ENCODE measurements around the gene GPR55. TPM values are rescaled to one million over a fixed set of nuclear protein-coding genes. Genes with fewer than 3 reads are reported as not detected.

Gene GPR55
- total RNA-seq, 1 donor from 2014 or later: 0.96 TPM

DNA sequence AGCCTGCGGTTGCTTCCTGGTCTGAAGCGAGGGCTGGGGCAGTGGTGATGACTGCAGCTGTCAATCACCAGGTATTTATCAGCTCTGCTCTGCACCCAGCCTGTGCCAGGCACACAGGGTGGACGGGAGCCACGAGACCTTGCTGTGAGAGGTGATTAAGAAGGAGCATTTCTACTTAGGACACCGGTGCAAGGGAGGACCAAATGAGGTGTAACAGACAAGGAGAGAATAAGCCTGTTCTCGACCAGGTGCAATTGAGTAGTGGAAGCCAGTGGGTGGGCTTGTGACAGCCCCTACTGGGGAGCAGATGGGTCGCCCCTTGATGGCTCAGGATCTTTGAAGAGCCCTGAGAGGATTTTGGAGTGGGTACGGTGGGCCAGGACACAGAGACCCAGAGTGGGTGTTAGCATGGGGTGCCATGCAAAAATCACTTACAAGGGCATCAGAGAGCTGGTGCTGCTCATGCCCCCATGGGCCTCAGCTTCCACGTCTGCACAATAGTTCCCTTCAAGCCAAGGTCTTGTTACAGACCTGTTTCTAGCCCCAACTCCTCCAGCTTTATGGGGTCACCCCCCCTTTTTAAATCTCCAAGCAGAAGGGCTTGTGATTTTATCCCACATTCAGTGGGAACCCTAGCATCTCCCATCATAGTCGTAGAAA lies 24.6 kb downstream of the GPR55 start:
- DNase-seq (ENCODE audit: low spot score): no peak

- no peak for DNase-seq (ENCODE audit: low spot score)
These were observed 25.3 kb downstream of the GPR55 start for GRCh38 chr2:230899786-230900185.

DNA sequence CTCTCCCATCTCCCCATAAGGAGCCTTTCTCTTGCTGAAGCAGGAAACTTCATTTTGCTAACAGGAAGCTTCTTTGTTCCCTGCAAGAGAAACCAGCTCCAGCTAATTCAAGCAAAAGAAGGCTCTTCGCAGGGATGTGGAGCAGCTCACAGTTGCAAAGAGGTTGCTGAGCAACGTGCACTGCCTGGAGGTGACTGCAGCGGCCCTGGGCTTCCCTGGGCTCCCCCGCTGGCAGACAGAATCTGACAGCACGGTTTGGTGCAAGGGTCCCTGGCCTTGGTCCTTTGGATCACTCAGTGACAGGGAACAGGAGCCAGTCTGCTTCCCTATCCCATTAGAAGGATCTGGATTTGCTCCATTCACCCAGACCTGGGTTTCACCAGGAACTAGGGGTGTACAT lies 25.8 kb downstream of the GPR55 start:
- DNase-seq (ENCODE audit: low spot score): no peak

DNA sequence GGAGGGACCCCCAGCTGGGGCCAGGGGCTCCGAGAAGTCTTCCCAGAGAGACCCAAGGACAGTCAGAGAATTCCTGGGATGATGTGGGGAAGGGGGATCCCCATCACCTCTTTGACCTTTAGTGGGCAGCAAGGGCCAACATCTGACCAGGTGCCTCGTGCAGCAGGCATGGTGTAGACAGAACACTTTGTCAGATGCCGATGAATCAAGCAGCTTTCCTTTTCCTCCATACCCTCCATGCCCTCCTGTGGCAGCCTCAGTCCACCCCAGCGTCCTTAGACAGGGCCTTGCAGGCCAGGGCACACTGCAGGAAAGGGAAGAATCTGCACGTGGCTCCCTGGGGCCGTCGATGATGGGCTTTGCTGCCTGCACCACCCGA lies 26.3 kb downstream of the GPR55 start:
- no peak for DNase-seq (ENCODE audit: low spot score)

DNA sequence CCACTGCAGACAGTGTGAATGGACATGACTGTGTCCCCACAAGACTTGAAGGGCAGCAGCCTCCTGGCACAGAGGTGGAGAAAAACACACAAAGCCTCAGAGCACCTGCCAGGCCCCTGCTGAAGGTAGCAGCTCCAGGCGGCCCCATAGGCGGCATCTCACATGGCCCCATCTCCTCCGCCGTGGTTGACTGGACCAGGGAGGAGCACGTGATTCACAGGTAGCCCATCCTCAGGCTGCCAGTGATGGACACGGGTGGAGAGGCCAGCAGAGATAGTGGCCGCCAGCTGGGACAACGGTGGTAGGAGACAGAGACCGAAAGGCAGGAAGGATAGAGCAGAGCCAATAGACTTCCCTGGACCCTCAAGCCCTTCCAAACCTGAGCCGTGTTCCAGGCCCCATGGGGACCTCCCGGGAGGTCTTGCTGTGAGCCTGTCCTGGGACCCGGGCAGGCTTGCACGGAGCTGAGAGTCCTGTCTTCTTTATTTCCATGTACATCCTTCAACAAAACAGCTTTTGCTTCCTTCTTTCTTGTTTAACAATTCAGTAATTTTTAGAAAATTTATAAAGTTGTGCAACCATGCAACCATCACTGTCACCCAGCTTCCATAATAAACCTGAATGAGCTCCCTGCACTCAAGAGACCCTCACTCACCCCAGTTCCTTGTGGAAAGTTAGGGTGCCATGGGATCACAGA lies 26.9 kb downstream of the GPR55 start:
- DNase-seq (ENCODE audit: low spot score): no peak

- no peak for DNase-seq (ENCODE audit: low spot score)
These were observed 28.5 kb downstream of the GPR55 start for GRCh38 chr2:230896346-230897115.

DNA sequence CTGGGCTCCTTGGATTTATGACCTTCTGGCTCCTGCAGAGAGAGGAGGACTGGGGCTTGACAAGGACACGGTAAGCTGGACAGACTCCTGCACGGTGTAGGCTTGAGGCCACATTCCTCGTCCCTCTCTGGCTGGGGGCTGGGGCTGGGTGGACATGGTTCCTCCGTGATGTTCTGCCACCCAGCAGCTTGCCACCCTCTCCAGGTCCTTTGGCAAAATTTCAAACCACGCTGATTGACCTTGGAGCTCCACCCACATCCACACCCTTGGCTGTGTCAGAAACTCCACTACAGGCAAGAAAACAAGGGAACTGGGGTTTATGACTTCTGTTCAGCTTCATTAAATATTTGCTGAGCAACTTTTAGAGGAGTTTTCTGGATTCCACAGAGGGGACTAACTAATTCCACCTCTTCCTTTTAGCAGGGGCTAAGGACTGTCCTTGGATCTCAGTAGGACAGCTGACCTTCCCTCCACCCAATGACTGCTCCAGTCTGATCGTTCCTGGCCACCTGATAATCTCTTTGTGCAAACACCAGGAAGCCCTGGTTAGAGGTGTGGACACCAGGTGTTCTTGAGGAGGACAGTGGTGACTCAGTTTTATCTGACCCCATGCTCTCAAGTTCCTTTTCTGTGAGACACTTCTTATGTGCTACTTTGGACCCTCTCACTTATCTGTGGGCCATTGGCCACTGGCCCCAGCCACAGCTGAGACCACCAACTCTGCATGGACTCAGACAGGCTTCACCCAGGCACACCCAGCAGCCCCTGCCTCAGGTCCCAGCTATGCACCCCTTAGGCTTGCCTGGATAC lies 29.3 kb downstream of the GPR55 start:
- DNase-seq (ENCODE audit: low spot score): no peak

- no peak for DNase-seq (ENCODE audit: low spot score)
These were observed 30.9 kb downstream of the GPR55 start for GRCh38 chr2:230893841-230894781.

DNA sequence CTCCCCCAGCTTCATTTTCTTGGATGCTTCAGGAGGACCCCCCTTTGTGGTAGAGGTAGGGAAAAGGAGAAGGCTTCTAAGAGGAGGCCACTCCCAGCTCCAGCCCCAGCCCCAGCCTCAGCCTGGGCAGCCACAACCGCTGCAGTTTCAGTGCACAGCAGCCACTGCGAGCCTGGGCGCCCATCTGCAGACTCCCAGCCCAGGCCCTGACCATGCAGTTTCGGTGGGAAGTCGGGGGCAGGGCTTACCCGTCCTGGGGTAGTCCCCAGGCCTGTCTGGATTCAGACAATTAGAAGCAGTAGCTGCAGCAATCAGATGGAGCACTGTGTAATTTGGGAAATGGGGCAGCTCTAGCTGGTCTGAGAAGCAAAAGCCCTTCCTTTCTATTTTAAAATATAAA lies 31.7 kb downstream of the GPR55 start:
- DNase-seq (ENCODE audit: low spot score): no peak

- no peak for DNase-seq (ENCODE audit: low spot score)
These were observed 33.5 kb downstream of the GPR55 start for GRCh38 chr2:230891509-230891908.

GRCh38 chr2:230891064-230891463 lies 34.0 kb downstream of the GPR55 start:
- DNase-seq (ENCODE audit: low spot score): no peak

DNA sequence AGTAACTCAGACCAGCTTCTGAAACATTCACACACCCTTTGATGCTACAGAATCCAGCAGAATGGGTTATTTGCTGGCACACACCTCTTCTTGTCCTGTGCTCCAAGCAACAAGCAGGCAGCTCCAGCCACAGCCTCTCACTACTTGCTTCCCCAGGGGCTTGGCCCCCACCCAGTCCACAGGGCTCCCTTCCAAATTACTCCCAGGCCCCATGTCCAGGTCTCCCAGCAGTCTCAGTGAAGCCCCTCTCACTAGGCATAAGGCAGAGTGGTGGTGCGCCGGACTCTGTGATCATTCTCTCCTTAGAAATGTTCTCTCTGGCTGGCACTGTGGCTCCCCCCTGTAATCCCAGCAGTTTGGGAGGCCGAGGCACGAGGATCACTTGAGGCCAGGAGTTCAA lies 34.4 kb downstream of the GPR55 start:
- DNase-seq (ENCODE audit: low spot score): no peak

DNA sequence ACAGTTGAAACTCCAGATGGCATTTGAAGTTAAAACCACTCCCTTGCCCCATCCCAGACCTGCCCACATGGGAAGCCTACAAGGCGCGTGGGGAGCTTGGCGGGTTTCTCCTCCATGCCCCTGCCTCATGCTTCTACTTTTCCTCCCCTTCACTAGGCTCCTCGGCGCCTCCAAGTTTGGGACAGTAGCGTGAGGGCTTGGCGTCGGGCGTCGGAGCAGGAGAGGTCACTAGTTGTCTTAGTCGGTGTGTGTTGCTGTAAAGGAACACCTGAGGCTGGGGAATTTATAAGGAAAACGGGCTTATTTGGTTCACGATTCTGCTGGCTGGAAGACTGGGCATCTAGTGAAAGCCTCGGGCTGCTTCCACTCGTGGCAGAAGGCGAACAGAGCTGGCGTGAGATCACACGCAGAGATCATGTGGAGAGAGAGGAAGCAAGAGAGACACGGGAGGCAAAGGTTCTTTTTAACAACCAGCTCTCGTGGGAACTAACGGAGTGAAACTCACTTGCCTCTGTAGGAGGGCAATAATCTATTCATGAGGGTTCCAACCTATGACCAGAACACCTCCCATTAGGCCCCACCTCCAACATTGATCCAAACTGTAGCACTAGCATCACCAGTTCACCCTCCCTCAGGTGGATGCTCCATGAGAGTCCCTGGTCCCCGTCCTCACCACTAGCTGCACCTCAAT lies 35.0 kb downstream of the GPR55 start:
- no peak for DNase-seq (ENCODE audit: low spot score)

DNA sequence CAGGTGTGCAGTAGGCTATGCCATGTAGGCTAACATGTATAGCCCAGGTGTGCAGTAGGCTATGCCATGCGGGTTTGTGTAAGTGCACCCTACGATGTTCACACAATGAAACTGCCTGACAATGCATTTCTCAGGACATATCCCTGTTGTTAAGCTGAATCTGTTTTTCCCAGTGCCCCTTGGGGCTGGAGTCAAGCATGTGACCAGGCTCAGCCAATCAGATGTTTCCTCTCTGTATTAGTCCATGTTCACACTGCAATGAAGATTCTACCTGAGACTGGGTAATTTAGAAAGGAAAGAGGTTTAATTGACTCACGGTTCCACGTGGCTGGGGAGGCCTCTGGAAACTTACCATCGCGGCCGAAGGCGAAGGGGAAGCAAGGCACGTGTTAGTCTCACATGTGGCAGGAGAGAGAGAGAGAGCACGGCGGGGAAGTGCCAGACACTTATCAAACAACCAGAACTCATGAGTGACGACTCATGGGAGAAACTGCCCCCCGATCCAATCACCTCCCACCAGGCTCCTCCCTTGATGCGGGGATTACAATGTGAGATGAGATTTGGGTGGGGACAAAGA lies 36.1 kb downstream of the GPR55 start:
- no peak for DNase-seq (ENCODE audit: low spot score)

DNA sequence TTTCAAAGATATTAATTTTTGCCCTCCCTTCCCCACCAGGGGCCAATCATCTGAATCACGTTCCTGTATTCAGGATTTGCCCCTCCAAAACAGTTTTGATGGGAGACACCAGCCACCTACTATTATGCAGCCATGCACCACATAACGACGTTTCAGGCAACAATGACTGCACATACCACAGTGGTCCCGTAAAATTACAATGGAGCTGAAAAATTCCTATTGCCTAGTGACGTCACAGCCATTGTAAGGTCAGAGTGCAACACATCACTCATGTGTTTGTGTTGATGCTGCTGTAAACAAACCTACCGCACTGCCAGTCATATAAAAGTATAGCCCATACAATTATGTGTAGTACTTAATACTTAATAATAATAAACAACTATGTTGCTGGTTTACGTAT lies 37.7 kb downstream of the GPR55 start:
- DNase-seq (ENCODE audit: low spot score): no peak

GRCh38 chr2:230886671-230887071 lies 38.4 kb downstream of the GPR55 start:
- no peak for DNase-seq (ENCODE audit: low spot score)

DNA sequence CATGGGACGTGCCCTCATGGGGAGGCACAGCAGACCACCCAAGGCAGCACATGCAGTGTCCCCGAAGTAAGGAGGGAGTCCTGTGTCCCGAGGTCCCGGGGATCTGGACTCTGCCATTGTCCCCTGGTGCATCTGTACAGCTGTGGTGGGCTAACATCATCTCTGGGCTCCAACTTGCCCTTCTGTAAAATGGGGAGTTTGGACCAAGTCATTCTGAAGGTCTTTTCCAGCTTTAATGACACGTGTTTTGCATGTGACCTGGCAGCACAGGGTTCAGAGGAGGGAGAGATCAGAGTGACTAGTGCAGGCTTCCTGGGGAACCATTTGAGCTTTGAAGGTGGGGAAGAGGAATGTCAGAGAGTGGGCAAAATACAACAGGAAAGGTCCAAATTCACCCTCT lies 38.8 kb downstream of the GPR55 start:
- DNase-seq (ENCODE audit: low spot score): no peak

GRCh38 chr2:230885463-230886130 lies 39.4 kb downstream of the GPR55 start:
- peak; percentile 89 for DNase-seq (ENCODE audit: low spot score)

- no peak for DNase-seq (ENCODE audit: low spot score)
These were observed 43.2 kb downstream of the GPR55 start for GRCh38 chr2:230881840-230882239.
